Stimulated activated CD4-positive, alpha-beta T cell treated with anti-CD3 and anti-CD28 coated beads, Interleukin-4, amount 100 ng/mL, for 48 hours (primary cell): ENCODE measurements around the gene PROX1.
"Not testable (repeated sequence)": the region's sequence is repeated elsewhere in the genome, so short reads cannot be mapped to it uniquely, and the experiment has no call there.

ENCODE experiments used
- DNase-seq, 2 donors: peaks; one replicate each; pipeline ENCODE4 v3.0.0-alpha.2; 2020; ENCODE audit warnings: low read depth in 2 of 2

Gene PROX1

GRCh38 chr1:214068979-214069378 is 81.2 kb downstream of the PROX1 start:
- no peak for DNase-seq

- DNase-seq: no peak
These were observed 83.7 kb downstream of the PROX1 start for GRCh38 chr1:214071469-214071868.

- no peak for DNase-seq
These were observed 84.8 kb downstream of the PROX1 start for GRCh38 chr1:214072426-214073157.

GRCh38 chr1:214074477-214074876 is 86.7 kb downstream of the PROX1 start:
- DNase-seq: no peak

- no peak for DNase-seq
These were observed 87.7 kb downstream of the PROX1 start for GRCh38 chr1:214075305-214075998.

- DNase-seq: no peak
These were observed 88.4 kb downstream of the PROX1 start for GRCh38 chr1:214075999-214076707.

- no peak for DNase-seq
These were observed 88.9 kb downstream of the PROX1 start for GRCh38 chr1:214076708-214077065.

- DNase-seq: no peak
These were observed 91.2 kb downstream of the PROX1 start for GRCh38 chr1:214078950-214079349.

- no peak for DNase-seq
These were observed 97.6 kb downstream of the PROX1 start for GRCh38 chr1:214085325-214085724.

GRCh38 chr1:214086945-214087344 is 99.2 kb downstream of the PROX1 start:
- no peak for DNase-seq

GRCh38 chr1:214089003-214089402 is 101.2 kb downstream of the PROX1 start:
- DNase-seq: not testable (repeated sequence)
